Tibial nerve (tissue), 4 donors: Measurements from ENCODE around the gene METTL25B.

Source experiments
- EP300 ChIP-seq, 2 donors: sonication (generic); formaldehyde crosslinking; IDR thresholded peaks; one replicate each; pipeline ENCODE4 v1.6.1; 2017; ENCODE audit warnings: antibody characterized with exemption in 2 of 2, mild to moderate bottlenecking in 1 of 2
- POLR2A ChIP-seq, 2 donors: fragments of 450-650 bp; IDR thresholded peaks; one replicate each; pipeline ENCODE4 v1.6.1; 2017; ENCODE audit warnings: antibody characterized with exemption in 2 of 2, mild to moderate bottlenecking in 2 of 2, moderate library complexity in 2 of 2
- TF ChIP-seq, protein P1 (sequence below), 5 experiments: fragments of 200-600 bp in 3 of 5; fragments of 450-650 bp in 2 of 5; sonication (generic) in 3 of 5; IDR thresholded peaks; one replicate each; pipeline ENCODE4 v1.5.1; 2016 to 2019; ENCODE audit warnings: antibody characterized with exemption in 5 of 5, mild to moderate bottlenecking in 3 of 5, moderate library complexity in 2 of 5

- TF ChIP-seq, protein P1, sequence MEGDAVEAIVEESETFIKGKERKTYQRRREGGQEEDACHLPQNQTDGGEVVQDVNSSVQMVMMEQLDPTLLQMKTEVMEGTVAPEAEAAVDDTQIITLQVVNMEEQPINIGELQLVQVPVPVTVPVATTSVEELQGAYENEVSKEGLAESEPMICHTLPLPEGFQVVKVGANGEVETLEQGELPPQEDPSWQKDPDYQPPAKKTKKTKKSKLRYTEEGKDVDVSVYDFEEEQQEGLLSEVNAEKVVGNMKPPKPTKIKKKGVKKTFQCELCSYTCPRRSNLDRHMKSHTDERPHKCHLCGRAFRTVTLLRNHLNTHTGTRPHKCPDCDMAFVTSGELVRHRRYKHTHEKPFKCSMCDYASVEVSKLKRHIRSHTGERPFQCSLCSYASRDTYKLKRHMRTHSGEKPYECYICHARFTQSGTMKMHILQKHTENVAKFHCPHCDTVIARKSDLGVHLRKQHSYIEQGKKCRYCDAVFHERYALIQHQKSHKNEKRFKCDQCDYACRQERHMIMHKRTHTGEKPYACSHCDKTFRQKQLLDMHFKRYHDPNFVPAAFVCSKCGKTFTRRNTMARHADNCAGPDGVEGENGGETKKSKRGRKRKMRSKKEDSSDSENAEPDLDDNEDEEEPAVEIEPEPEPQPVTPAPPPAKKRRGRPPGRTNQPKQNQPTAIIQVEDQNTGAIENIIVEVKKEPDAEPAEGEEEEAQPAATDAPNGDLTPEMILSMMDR (IDR thresholded peaks at IDR 0.05) = no peak
- TF ChIP-seq EP300 (IDR thresholded peaks at IDR 0.05) = no peak
- no peak for TF ChIP-seq POLR2A (IDR thresholded peaks at IDR 0.05)
Observed at GRCh38 chr1:156768610-156769295, 40.5 kb downstream of the METTL25B start.
